Endothelial cell (in vitro differentiated cells): Measurements from ENCODE around the gene PYGM. TPM values are rescaled to one million over a fixed set of nuclear protein-coding genes. Genes with fewer than 3 reads are reported as not detected.

ENCODE experiments used
- DNase-seq: peaks from one replicate; pipeline ENCODE4 v3.0.0; 2021; ENCODE audit warnings: low spot score
- H3K27ac Mint-ChIP-seq: one replicate; pipeline ENCODE4 v1.8.0; 2021; ENCODE audit warnings: mixed read lengths, inconsistent platforms; ENCODE audit not compliant: unreplicated experiment
- H3K27me3 Mint-ChIP-seq: one replicate; pipeline ENCODE4 v1.8.0; 2021; ENCODE audit warnings: mild to moderate bottlenecking, moderate library complexity, mixed read lengths, inconsistent platforms; ENCODE audit not compliant: unreplicated experiment
- H3K36me3 Mint-ChIP-seq: one replicate; pipeline ENCODE4 v1.8.0; 2021; ENCODE audit warnings: mild to moderate bottlenecking, low read depth, mixed read lengths, inconsistent platforms; ENCODE audit not compliant: unreplicated experiment
- H3K4me1 Mint-ChIP-seq: one replicate; pipeline ENCODE4 v1.8.0; 2021; ENCODE audit warnings: mild to moderate bottlenecking, mixed read lengths, inconsistent platforms; ENCODE audit not compliant: unreplicated experiment
- H3K4me3 Mint-ChIP-seq: one replicate; pipeline ENCODE4 v1.8.0; 2021; ENCODE audit warnings: mild to moderate bottlenecking, mixed read lengths, inconsistent platforms; ENCODE audit not compliant: unreplicated experiment
- H3K9me3 Mint-ChIP-seq: one replicate; pipeline ENCODE4 v1.8.0; 2021; ENCODE audit warnings: mixed read lengths, inconsistent platforms; ENCODE audit not compliant: unreplicated experiment
- CTCF ChIP-seq: fragments of 200-600 bp; sonication (generic); IDR thresholded peaks from one replicate; pipeline ENCODE4 v1.5.0; 2021; ENCODE audit warnings: antibody characterized with exemption; ENCODE audit not compliant: unreplicated experiment
- total RNA-seq: library from RNA; stranded (reverse); fragmentation: NEBNext Ultra II Directional; extraction: Animal tissue kit (Norgen Biotek cat#: 25700); gene quantifications from one replicate; pipeline ENCODE4 v1.2.1, GENCODE V29; 2021; ENCODE audit not compliant: unreplicated experiment

PYGM gene
- total RNA-seq, 1 donor from 2014 or later = 0.26 TPM

- H3K4me3 Mint-ChIP-seq = no peak overlapping the region
- H3K36me3 Mint-ChIP-seq = peaks cover 9% of the 10 kb centered on the region
- H3K4me1 Mint-ChIP-seq = no peaks in the 10 kb centered on the region
- H3K9me3 Mint-ChIP-seq = no peaks in the 10 kb centered on the region
- peaks cover 12% of the 10 kb centered on the region for H3K27me3 Mint-ChIP-seq
- peak; percentile 79 for DNase-seq
- TF ChIP-seq CTCF = peak; percentile 41
- no peak overlapping the region for H3K27ac Mint-ChIP-seq
Measured at GRCh38 chr11:64787526-64788320, 27.9 kb upstream of the PYGM start.

GRCh38 chr11:64786308-64786707 is 26.5 kb upstream of the PYGM start:
- TF ChIP-seq CTCF = no peak
- Mint-ChIP-seq H3K9me3 (no peaks in the 10 kb centered on the region), H3K27ac (no peak overlapping the region), H3K4me1 (no peaks in the 10 kb centered on the region), H3K4me3 (no peak overlapping the region), H3K36me3 (peaks cover 9% of the 10 kb centered on the region), H3K27me3 (peaks cover 7% of the 10 kb centered on the region)
- DNase-seq = no peak

- no peak overlapping the region for H3K4me3 Mint-ChIP-seq
- no peaks in the 10 kb centered on the region for H3K4me1 Mint-ChIP-seq
- TF ChIP-seq CTCF = no peak
- H3K27ac Mint-ChIP-seq = no peak overlapping the region
- H3K27me3 Mint-ChIP-seq = peaks cover 5% of the 10 kb centered on the region
- H3K36me3 Mint-ChIP-seq = peaks cover under 1% of the 10 kb centered on the region
- no peak for DNase-seq
- H3K9me3 Mint-ChIP-seq = no peaks in the 10 kb centered on the region
Measured at GRCh38 chr11:64784813-64785581, 25.2 kb upstream of the PYGM start.

- DNase-seq = peak; percentile 98
- Mint-ChIP-seq H3K4me3 (peak within 1 kb of the TSS; percentile 98), H3K27ac (peak within 1 kb of the TSS; percentile 99), H3K4me1 (peaks cover 35% of the 10 kb centered on the region), H3K36me3 (peaks cover 31% of the 10 kb centered on the region), H3K9me3 (no peaks in the 10 kb centered on the region), H3K27me3 (peaks cover 13% of the 10 kb centered on the region)
- TF ChIP-seq CTCF = peak; percentile 11
Measured at GRCh38 chr11:64778473-64779298, 18.9 kb upstream of the PYGM start, which contains the start of gene SF1. Gene SF1, minus strand, starts transcription at chr11:64778542. Its CDS starts 150 bp downstream, at chr11:64778392.
